ENCODE data around the gene ZNF200.

ZNF200 gene

GRCh38 chr16:3173892-3174617 lies 60.9 kb downstream of the ZNF200 start:
- no peak for DNase-seq (ENCODE audit: low read depth)
- TF ChIP-seq, protein P1, sequence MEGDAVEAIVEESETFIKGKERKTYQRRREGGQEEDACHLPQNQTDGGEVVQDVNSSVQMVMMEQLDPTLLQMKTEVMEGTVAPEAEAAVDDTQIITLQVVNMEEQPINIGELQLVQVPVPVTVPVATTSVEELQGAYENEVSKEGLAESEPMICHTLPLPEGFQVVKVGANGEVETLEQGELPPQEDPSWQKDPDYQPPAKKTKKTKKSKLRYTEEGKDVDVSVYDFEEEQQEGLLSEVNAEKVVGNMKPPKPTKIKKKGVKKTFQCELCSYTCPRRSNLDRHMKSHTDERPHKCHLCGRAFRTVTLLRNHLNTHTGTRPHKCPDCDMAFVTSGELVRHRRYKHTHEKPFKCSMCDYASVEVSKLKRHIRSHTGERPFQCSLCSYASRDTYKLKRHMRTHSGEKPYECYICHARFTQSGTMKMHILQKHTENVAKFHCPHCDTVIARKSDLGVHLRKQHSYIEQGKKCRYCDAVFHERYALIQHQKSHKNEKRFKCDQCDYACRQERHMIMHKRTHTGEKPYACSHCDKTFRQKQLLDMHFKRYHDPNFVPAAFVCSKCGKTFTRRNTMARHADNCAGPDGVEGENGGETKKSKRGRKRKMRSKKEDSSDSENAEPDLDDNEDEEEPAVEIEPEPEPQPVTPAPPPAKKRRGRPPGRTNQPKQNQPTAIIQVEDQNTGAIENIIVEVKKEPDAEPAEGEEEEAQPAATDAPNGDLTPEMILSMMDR (IDR thresholded peaks at IDR 0.05; ENCODE audit: low read depth, low read length, missing control alignments) = peak; percentile 50

More at GRCh38 chr16:3173892-3174617, 60.9 kb downstream of the ZNF200 start:
- peak overlapping the region; percentile 37 for H3K4me3 ChIP-seq (ENCODE audit: low read depth, low read length)
